Embryonic facial prominence (tissue), 1 donor: ENCODE results near the gene EDIL3.
"Not testable (repeated sequence)": the region's sequence is repeated elsewhere in the genome, so short reads cannot be mapped to it uniquely, and the experiment has no call there.

Source experiments
- DNase-seq: peaks from one replicate; pipeline ENCODE4 v3.0.0-alpha.2; 2016; ENCODE audit errors: extremely low spot score

EDIL3 gene

GRCh38 chr5:84378961-84379360 lies 5.7 kb downstream of the EDIL3 start:
- no peak for DNase-seq

- no peak for DNase-seq
Measured at GRCh38 chr5:84378420-84378819, 6.3 kb downstream of the EDIL3 start.

- DNase-seq = no peak
Measured at GRCh38 chr5:84376346-84376745, 8.3 kb downstream of the EDIL3 start.

GRCh38 chr5:84374568-84374967 lies 10.1 kb downstream of the EDIL3 start:
- no peak for DNase-seq

- DNase-seq = no peak
Measured at GRCh38 chr5:84373506-84373905, 11.2 kb downstream of the EDIL3 start.

GRCh38 chr5:84372066-84372695 lies 12.5 kb downstream of the EDIL3 start:
- DNase-seq = no peak

- DNase-seq = no peak
Measured at GRCh38 chr5:84370176-84370575, 14.5 kb downstream of the EDIL3 start.

- DNase-seq = no peak
Measured at GRCh38 chr5:84364043-84364442, 20.6 kb downstream of the EDIL3 start.

GRCh38 chr5:84362061-84362720 lies 22.5 kb downstream of the EDIL3 start:
- DNase-seq = no peak

- no peak for DNase-seq
Measured at GRCh38 chr5:84361572-84361971, 23.1 kb downstream of the EDIL3 start.

- DNase-seq = no peak
Measured at GRCh38 chr5:84360056-84360455, 24.6 kb downstream of the EDIL3 start.

GRCh38 chr5:84354101-84354500 lies 30.6 kb downstream of the EDIL3 start:
- no peak for DNase-seq

- DNase-seq = no peak
Measured at GRCh38 chr5:84344788-84345187, 39.9 kb downstream of the EDIL3 start.

- DNase-seq = no peak
Measured at GRCh38 chr5:84343171-84343570, 41.5 kb downstream of the EDIL3 start.

- DNase-seq = no peak
Measured at GRCh38 chr5:84332106-84332505, 52.6 kb downstream of the EDIL3 start.

- DNase-seq = no peak
Measured at GRCh38 chr5:84327591-84327990, 57.1 kb downstream of the EDIL3 start.

- no peak for DNase-seq
Measured at GRCh38 chr5:84322646-84323045, 62.0 kb downstream of the EDIL3 start.

GRCh38 chr5:84317826-84318225 lies 66.9 kb downstream of the EDIL3 start:
- not testable (repeated sequence) for DNase-seq

GRCh38 chr5:84312280-84312679 lies 72.4 kb downstream of the EDIL3 start:
- not testable (repeated sequence) for DNase-seq

- not testable (repeated sequence) for DNase-seq
Measured at GRCh38 chr5:84309850-84310249, 74.8 kb downstream of the EDIL3 start.

GRCh38 chr5:84306601-84307000 lies 78.1 kb downstream of the EDIL3 start:
- no peak for DNase-seq

- no peak for DNase-seq
Measured at GRCh38 chr5:84304599-84304998, 80.1 kb downstream of the EDIL3 start.

GRCh38 chr5:84303315-84303714 lies 81.4 kb downstream of the EDIL3 start:
- no peak for DNase-seq

- DNase-seq = no peak
Measured at GRCh38 chr5:84301535-84301934, 83.1 kb downstream of the EDIL3 start.
